Prostate gland (tissue), 2 donors: Measurements from ENCODE around the gene DOCK6.

ENCODE experiments used
- CTCF ChIP-seq, 4 experiments: fragments of 200-600 bp in 2 of 4; fragments of 450-650 bp in 2 of 4; sonication (generic) in 2 of 4; IDR thresholded peaks; 1 replicate in 3 of 4; 2 replicates in 1 of 4; pipeline ENCODE4 v1.5.1; 2016 to 2019; ENCODE audit warnings: antibody characterized with exemption in 4 of 4, mild to moderate bottlenecking in 2 of 4, moderate library complexity in 2 of 4
- POLR2A ChIP-seq: fragments of 450-650 bp; IDR thresholded peaks from one replicate; pipeline ENCODE4 v1.6.1; 2016; ENCODE audit warnings: antibody characterized with exemption, mild to moderate bottlenecking
- POLR2AphosphoS5 ChIP-seq: sonication (generic); formaldehyde crosslinking; IDR thresholded peaks from one replicate; pipeline ENCODE4 v1.6.1; 2017; ENCODE audit warnings: antibody characterized with exemption

GRCh38 chr19:11291415-11291814 lies 29.1 kb upstream of the DOCK6 start:
- TF ChIP-seq CTCF (IDR thresholded peaks at IDR 0.05), result no peak
- TF ChIP-seq POLR2A, result no peak
- TF ChIP-seq POLR2AphosphoS5, result no peak
